ENCODE results near the gene HS6ST1. TPM values are rescaled to one million over a fixed set of nuclear protein-coding genes. Genes with fewer than 3 reads are reported as not detected.
A peak's percentile ranks its signal among the peaks of the same experiment; 100 is the strongest.

Gene HS6ST1
- total and polyA plus RNA-seq, 2 of the 4 experiments (the other 2 are of a cell fraction): 29.9 to 36.9 TPM

DNA sequence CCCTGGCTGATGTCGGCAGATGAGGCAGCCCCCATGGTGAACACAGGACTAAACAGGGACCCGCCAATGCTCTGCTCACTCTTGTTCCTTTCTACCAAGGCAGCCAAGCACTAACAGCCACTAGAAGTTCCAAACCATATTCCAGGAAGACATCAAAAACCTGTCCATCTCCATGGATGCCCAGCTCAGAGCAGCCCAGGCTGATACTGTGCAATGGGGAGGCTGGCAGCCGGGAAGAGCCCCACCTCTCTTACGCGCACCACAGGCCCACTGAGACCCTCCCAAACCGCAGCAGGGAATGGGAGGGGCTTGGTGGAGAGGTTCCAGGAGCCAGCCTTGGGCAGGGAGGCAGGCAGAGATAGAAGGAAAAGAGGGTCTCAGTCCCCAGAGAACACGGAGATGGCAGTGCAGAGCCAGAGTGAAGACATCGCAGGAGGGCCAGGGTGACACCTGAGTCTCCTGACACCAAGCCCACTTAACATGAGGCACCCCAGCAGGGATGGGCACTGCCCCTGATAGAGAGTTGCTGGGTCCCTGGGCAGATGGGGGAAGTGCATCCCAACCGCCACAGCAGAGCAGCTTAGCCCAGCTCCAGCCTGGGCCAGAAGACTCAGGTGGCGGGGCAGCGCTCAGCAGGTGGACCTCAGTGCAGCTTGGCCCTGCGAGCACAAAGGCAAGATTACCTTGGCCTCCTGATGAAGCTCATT is 3.4 kb downstream of the HS6ST1 start:
- dilution Hi-C loops (cut with HindIII; ENCODE audit: low sequenced_read_pairs, unreplicated experiment) (no loop called here), intact Hi-C loops (cut with micrococcal nuclease) (loop anchor here (10.0 kb wide), 1 partner anchor 250 kb away; no protein-coding TSS in a partner anchor), in situ Hi-C loops (cut with MboI; ENCODE audit: low sequenced_read_pairs) (loop anchor here (25.0 kb wide), 1 partner anchor 428 kb away; the partner anchor contains the start of gene AMMECR1L)
- Histone ChIP-seq H3K9me1 (ENCODE audit: insufficient read depth, low read length) (peaks cover 39% of the 10 kb centered on the region), H3K18ac (ENCODE audit: low read depth, low read length) (no peak overlapping the region), H3K4me1 (ENCODE audit: control insufficient read depth, insufficient read depth, low read length) (peaks cover 44% of the 10 kb centered on the region), H2BK15ac (ENCODE audit: low read depth, low read length) (no peak overlapping the region), H4K5ac (ENCODE audit: low read depth, low read length) (no peak overlapping the region), H3K56ac (ENCODE audit: extremely low read depth, insufficient read depth, low read length) (no peak overlapping the region), H3K9me3 (ENCODE audit: control insufficient read depth, insufficient read depth, low read length) (no peaks in the 10 kb centered on the region), H3K9ac (ENCODE audit: low read depth, low read length) (peak overlapping the region; percentile 80), H4K91ac (ENCODE audit: insufficient read depth, low read depth, low read length) (no peak overlapping the region), H3K36me3 (ENCODE audit: control insufficient read depth, insufficient read depth, low read length) (peaks cover 39% of the 10 kb centered on the region), H2AFZ (replicated peaks; ENCODE audit: low read length, poor library complexity) (no peak overlapping the region), H2AK5ac (ENCODE audit: low read depth, low read length) (peak overlapping the region; percentile 18; the same call in 1 of the 2 replicates), H2BK120ac (ENCODE audit: low read depth, low read length) (no peak overlapping the region), H3K23ac (ENCODE audit: low read depth, low read length) (0 out of 2 replicates have a peak overlapping the region, but pooled peaks have one; percentile 20), H3K4me2 (ENCODE audit: low read depth, low read length) (peak overlapping the region; percentile 76), H4K20me1 (ENCODE audit: insufficient read depth, low read length) (peaks cover 76% of the 10 kb centered on the region), H2BK20ac (ENCODE audit: low read depth, low read length) (no peak overlapping the region), H2BK5ac (ENCODE audit: low read depth, low read length, poor library complexity, severe bottlenecking) (no peak overlapping the region), H2AK9ac (replicated peaks; ENCODE audit: low read depth, low read length, poor library complexity) (no peak overlapping the region), H3K27me3 (ENCODE audit: control insufficient read depth, insufficient read depth, low read length) (no peaks in the 10 kb centered on the region), H3K14ac (replicated peaks; ENCODE audit: low read depth, low read length) (no peak overlapping the region), H3K4ac (ENCODE audit: low read depth, low read length) (peak overlapping the region; percentile 25; the same call in 1 of the 2 replicates), H4K8ac (ENCODE audit: low read depth in 2 of 2, low read length in 2 of 2) (no peak overlapping the region), H3K4me3 (ENCODE audit: insufficient read depth, low read depth, low read length) (peak overlapping the region; percentile 86), H3K27ac (ENCODE audit: insufficient read depth, low read length) (no peak overlapping the region), H3K79me1 (ENCODE audit: low read depth in 1 of 2, low read length in 2 of 2) (peaks cover 4 to 71% of the 10 kb centered on the region in 2 experiments; a peak in 3 of 4 replicates)
- ATAC-seq (ENCODE audit: low read depth): no peak
- no peak for DNase-seq
- TF ChIP-seq NFE2L2 (IDR thresholded peaks at IDR 0.05; ENCODE audit: low read depth, low read length) (no peak), CHD1 (IDR thresholded peaks at IDR 0.05; ENCODE audit: low read depth, low read length) (no peak), CEBPB (IDR thresholded peaks at IDR 0.05; ENCODE audit: low read depth, low read length) (no peak), MAZ (IDR thresholded peaks at IDR 0.05; ENCODE audit: borderline replicate concordance, low read depth, low read length) (no peak), RAD21 (IDR thresholded peaks at IDR 0.05; ENCODE audit: low read length) (no peak), FOS (IDR thresholded peaks at IDR 0.05; ENCODE audit: low read depth, low read length) (no peak), BHLHE40 (IDR thresholded peaks at IDR 0.05; ENCODE audit: low read depth, low read length) (no peak), MXI1 (IDR thresholded peaks at IDR 0.05; ENCODE audit: borderline replicate concordance, low read depth, low read length) (no peak), POLR2A (IDR thresholded peaks at IDR 0.05; ENCODE audit: low read depth, low read length) (no peak), RCOR1 (IDR thresholded peaks at IDR 0.05; ENCODE audit: insufficient replicate concordance, low read length) (no peak)
- TF ChIP-seq, protein P1, sequence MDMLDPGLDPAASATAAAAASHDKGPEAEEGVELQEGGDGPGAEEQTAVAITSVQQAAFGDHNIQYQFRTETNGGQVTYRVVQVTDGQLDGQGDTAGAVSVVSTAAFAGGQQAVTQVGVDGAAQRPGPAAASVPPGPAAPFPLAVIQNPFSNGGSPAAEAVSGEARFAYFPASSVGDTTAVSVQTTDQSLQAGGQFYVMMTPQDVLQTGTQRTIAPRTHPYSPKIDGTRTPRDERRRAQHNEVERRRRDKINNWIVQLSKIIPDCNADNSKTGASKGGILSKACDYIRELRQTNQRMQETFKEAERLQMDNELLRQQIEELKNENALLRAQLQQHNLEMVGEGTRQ (IDR thresholded peaks at IDR 0.05; ENCODE audit: low read depth, low read length): no peak
- TF ChIP-seq, protein P2, sequence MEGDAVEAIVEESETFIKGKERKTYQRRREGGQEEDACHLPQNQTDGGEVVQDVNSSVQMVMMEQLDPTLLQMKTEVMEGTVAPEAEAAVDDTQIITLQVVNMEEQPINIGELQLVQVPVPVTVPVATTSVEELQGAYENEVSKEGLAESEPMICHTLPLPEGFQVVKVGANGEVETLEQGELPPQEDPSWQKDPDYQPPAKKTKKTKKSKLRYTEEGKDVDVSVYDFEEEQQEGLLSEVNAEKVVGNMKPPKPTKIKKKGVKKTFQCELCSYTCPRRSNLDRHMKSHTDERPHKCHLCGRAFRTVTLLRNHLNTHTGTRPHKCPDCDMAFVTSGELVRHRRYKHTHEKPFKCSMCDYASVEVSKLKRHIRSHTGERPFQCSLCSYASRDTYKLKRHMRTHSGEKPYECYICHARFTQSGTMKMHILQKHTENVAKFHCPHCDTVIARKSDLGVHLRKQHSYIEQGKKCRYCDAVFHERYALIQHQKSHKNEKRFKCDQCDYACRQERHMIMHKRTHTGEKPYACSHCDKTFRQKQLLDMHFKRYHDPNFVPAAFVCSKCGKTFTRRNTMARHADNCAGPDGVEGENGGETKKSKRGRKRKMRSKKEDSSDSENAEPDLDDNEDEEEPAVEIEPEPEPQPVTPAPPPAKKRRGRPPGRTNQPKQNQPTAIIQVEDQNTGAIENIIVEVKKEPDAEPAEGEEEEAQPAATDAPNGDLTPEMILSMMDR (conservative IDR thresholded peaks at IDR 0.05; ENCODE audit: low read depth, low read length): no peak
- TF ChIP-seq, protein P3, sequence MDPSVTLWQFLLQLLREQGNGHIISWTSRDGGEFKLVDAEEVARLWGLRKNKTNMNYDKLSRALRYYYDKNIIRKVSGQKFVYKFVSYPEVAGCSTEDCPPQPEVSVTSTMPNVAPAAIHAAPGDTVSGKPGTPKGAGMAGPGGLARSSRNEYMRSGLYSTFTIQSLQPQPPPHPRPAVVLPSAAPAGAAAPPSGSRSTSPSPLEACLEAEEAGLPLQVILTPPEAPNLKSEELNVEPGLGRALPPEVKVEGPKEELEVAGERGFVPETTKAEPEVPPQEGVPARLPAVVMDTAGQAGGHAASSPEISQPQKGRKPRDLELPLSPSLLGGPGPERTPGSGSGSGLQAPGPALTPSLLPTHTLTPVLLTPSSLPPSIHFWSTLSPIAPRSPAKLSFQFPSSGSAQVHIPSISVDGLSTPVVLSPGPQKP (IDR thresholded peaks at IDR 0.05; ENCODE audit: borderline replicate concordance, low read depth, low read length): no peak
- CTCF ChIA-PET: no interaction called here
- 60% methylated on average over 1 of the region's 12 CpGs; no CpG with 5 or more reads in 1 of the 2 experiments for WGBS, 2 experiments (ENCODE audit: extremely low coverage in 2 of 2, insufficient read length in 1 of 2)
- BruUV-seq (replicated peaks): no TSS peak
- POLR2A ChIA-PET (ENCODE audit: unreplicated experiment): interaction anchor here (0.8 to 1.5 kb wide), 2 partner anchors 9 to 10 kb away, joined by 3 read pairs; no protein-coding TSS in a partner anchor

All from IMR-90 (cell line).